Measurements from ENCODE around the gene PCSK2.

PCSK2 gene

DNA sequence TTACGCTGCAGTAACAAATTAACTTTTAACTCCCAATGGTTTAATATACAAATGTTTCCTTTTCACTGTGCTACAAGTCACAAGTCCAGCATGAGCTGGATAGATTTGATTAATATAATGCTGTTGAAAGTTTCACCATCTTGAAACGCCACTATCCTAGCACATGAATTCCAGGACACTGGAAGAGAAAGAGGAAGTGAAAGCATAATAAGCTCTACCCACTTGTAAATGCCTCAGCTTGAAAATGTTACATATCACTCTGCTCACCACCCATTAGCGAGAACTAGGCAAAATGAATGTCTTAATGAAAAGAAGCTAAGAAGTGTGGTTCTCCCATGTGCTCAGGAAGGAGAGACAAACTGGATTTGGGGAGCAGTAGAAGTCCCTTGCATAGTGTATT, 46.9 kb downstream of the PCSK2 start:
- DNase-seq, result no peak

DNA sequence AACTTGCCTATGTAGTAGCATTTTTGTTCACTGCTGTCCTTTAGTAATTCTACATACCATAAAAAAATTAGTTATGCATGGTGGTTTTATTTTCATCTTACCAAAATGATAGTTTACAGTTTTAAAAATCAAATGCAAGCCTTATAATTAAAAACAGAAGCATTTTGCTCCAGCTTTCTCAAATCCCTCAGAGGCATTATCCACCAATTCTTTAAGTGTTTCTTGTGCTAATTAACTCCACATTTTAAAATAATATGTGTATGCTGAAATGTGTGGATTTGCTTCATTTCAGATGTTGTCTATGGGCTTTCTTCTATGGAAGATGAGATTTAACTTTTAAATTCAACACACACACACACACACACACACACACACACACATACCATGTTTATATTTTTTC, 49.3 kb downstream of the PCSK2 start:
- DNase-seq, result no peak

DNA sequence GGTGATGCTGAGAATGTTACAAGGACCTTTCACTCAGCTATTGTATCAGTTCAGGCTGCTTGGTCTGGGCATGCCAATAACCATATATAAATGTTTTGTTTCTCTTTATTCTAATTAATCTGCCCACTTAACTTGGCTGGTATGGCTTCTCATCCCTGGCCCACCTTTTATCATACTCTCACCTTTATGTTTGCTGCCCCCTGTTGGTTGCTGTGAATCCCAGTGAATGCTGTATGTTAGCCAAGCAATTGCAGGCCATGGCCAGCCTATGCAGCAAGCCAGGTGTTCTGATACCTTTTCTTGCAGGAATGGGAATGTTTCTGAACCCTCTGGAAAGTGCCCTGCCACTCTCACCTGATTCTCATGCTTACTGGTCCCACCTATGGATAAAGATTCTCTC, 54.6 kb downstream of the PCSK2 start:
- DNase-seq, result no peak

DNA sequence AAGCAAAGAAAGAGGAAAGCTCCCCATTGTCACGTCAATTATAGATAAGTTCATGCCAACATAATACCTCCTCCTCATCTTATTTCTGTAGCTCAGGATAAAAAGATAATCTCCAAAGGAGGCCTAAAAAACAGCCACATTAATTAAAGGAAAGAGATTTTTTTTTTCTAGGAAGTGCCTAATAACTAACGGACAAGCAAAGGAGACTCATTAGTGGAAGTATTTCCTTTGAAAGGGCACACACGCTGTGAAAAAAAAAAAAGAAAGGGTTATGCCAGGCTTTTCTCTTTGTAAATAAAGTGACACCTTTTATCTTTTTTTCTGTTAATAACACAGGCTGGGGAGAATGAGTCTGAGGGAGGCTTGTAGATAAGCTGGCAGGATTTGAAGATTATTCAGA, 55.7 kb downstream of the PCSK2 start:
- DNase-seq, result no peak

DNA sequence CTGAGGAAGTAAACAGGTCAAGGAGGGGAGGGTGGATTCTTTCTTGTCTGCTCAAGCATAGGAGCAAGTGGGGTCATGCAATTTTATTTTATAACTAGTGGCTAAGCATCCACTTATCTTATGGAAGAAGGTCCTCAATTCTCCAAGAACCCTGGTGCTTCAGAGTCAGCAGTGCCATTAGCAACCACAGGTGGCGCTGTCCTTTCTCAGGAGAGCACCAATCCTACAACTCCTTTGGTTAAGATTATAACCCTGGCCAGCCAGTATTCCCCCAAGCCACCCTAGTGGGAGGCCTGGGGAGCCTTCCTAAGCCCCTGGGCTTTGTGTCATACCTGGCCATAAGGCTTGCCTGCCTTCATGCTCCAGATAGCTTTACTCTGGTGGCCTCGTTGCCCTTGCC, 60.7 kb downstream of the PCSK2 start:
- no peak for DNase-seq

DNA sequence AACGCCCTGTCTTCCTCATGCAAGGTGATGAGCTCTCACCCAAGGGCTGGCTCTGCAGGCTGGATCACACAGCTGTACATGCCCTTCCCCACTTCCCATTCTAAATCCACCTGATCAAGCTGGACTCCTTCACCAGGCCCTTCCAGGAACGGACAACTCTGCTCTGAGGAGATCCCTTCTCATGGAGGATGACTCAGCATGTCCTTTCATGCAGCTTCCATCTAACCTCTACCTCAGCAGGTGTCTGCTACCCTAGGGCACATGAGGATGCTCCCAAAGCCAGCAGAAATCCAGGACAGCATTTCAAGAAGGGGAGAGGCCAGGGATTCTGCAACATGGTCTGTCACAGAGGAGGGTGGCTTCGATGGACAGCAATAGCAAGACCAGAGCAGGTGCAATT, 61.2 kb downstream of the PCSK2 start:
- DNase-seq, result no peak

DNA sequence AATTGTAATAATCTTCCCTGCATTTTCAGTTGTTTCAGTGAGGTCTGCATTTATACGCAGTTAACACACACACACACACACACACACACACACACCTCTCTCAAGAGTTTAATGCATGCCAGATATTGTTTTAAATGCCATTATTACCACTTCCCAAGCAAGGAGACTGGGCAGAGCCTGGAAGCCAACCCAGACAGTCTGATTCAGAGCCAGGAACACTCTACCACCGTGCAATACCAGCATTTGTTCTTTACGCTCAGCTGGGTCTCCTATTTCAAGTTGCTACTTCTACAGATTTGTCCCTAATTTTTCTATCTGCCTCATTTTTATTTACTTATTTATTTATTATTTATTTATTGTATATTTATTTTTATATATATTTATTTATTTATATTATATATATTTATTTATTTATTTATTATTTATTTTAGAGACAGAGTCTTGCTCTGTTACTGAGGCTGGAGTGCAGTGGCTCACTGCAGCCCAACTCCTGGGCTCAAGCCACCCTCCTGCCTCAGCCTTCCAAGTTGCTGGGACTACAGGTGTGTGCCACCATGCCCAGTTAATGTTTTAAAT, 68.4 kb downstream of the PCSK2 start:
- DNase-seq, result no peak

DNA sequence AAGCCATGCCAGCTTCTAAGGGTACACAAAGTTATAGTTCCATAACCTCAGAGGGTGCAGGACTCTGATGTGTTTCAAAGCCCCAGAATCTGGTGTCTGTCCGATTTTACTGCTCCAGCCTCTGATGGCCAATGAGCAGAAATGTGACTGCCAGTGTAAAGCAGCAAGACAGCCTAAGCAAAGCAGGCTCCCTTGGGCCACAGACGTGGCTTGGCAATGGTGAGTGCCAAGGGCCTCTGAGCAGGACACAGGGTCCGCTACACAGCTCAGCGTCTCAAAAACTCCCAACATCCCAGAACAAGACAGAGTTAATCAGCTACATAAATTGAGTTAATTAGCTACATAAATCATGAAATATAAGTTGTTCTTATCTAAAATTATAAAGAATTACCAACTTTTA, 69.2 kb downstream of the PCSK2 start:
- DNase-seq, result no peak

DNA sequence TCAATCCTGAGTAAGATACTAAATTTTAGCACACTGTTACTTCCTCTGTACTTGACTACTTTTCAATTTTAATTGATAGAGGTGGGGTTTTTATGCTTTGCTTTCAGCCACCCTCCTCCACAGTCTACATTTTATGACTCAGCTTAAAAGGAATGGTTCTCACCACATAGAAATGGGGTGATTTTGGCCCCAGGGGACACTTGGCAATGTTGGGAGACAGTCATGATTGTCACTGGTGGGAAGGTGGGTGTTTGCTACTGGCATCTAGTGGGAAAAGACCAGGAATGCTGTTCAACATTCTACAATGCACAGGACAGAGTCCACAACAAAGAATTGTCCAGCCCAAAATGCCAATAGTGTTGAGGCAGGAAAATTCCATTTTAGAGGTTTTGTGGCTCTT, 71.3 kb downstream of the PCSK2 start:
- DNase-seq, result no peak

DNA sequence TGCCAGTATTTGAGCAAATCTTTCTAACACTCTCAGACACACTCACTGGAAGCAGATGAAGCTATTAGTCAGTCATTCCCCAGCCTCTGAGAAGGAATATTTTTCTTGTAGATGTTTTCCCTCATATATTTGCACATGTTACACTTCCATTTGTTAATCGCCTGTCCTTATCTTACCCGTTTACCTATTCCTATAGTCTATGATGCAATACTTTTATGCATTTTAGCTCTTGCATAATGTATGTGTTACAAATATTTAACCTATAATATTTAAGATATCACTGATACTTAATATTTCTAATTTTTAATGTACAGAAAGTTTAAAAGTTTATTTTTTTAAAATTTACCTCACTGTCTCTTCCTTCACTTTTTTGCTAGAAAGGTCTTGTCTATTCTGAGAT, 71.9 kb downstream of the PCSK2 start:
- no peak for DNase-seq

DNA sequence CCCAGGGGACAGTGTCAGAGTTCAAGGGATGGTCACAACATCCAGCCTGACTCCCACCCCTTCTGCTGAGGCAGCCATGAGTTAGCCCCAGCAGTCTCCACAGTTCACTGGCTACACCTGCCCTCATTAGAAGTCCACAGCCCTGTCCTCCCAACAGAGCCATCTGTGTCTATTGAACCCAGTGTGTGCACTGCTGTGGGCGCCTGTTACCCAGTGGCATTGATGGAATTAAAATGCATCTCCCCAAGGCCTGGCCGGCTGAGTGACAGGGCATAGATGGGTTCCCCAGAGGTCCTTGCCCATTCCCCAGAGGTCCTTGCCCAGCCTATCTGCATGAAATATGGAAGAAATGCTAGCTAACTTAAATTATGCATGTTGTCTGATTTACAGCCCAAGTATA, 73.3 kb downstream of the PCSK2 start:
- DNase-seq, result no peak

DNA sequence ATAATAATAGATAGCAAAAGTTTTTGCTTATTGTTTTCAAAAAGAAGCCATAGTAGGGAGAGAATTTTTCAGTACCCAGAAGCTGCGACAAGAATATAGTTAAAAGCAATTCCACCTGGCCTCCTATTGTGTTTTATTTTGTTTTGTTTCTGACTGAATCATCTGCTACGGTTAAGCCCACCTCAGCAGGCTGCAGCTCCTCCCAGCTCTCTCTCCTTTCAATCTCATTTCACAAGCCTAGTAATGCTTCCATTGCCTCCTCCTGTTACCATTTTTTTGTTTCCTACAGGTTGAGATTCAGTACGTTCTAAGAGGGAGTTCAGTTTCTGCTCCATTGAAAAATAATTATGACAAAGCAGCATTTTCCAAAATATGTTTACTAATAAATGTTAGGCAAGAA, 77.9 kb downstream of the PCSK2 start:
- DNase-seq, result no peak

DNA sequence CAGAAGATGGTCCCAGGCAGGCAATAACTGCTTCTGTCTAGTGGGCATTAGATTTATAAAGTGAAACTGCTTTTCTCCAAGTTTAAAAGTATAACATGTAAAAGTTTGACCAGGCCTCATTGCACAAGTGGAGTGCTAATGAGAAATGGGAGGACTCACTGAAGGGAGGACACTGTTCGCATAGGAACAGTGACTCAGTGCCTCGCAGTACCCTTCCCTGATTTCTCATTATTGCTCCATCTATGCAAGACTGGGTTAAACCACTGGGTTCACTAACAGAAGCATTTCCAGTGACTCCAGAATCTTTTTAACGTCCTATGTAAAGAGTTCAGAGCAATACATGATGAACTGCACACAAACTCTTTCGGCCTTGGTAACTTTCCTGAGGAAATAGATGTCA, 79.6 kb downstream of the PCSK2 start:
- no peak for DNase-seq

DNA sequence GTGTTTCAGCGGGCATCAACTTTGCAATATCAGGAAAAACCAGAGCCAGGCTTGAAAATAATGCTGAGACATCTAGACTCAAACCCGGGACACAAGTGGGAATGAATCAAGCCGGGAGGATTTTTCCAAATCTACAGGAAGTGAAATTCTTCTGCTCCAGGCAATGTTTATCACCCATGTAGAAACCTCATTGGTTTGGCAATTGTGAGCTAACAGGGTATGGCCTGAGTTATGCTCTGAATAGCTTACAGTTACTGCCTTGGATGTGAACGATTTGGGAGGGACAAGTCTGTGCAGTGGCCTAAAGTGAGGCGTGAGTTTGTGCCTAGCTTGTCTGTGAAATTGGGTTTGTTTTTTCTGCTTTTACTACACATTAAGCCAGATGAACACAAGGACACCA, 87.4 kb downstream of the PCSK2 start:
- no peak for DNase-seq

DNA sequence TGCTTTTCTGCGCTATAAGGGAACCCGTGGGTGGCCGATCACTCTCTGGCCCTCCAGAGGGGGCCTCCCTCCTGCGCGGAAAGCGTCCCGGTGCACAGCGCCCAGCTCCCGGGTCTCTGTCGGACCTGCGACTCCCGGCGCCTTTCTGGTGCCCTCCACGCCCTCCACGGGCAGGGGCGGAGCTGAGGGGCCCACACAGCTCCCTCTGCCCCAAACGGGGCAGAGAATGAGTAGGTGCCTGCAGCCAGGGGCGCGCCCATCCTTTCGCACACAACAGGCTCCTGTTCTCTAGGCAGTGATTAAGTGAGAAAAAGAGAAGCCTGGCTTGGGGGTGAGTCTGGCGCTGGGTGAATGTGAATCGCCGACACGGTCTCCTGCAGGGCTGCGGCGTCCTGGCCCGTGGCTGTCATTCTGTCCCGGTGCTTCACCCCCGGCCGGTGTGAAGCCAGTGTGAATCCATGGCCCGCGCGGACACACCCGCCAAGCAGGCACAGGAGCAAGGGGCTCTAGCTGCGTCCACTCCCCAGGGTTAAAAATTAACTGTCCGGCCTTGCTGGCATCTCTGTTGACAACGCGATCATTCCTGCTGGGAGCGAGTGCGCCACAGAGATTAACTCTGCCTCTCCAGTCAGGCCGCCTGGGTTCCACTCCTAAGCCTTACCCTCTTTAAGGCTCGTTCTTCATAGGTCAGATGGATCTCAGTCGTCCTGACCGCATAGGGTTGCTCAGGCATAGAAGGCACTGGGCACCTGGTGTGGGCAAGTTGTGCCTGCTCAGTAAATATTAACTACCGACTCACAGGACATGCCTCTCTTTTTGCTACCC, 88.8 kb downstream of the PCSK2 start:
- no peak for DNase-seq

DNA sequence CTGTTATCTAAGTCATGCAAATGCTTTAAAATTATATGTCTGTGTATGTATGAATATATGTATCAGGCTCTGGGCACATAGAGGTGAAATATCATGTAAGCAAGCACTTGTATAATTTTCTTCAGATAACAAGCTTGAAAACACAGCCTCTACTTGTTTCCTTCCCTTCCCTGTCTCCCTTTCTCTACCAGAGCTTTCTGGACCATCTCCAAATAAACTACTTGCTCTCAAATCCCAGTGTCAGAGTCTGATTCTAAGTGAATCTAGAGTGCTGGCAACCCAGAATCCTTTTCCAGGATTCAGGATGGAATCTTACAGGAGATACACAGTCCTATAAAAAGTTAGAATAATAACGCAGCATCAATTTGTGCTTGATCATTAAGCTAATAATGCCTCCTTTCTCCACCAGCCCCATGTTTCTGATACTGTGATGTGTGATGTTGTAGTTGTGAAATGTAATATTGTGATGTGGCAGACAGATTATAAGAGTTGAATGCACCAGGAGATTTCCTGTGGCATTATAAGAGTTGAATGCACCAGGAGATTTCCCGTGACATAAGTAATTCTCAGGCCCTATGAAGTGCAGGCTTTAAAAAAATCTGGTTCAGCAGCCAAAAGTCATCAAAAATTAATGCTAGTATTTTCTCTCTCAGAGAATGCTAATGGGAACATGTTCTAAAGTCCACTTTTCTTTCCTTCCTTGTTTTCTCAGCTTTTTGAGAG, 89.6 kb downstream of the PCSK2 start:
- DNase-seq, result no peak

DNA sequence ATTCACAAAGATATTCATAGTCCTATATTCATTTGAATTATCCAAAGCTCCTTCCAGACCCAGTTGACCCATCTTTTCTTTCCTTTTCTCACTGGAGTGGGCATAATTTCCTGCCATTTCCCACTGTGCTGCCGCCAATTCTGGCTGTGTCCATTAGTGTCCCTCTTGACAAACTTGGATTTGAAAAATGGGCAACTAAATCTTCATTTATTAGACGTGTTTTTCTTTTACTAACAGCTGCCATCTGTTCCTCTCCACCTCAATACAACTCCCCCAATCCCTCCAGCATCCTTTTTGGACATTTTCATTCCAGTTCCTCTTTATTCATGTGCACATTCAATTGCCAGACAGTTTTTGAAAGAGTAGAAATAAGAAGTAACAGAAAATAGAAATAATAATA, 90.5 kb downstream of the PCSK2 start:
- no peak for DNase-seq

DNA sequence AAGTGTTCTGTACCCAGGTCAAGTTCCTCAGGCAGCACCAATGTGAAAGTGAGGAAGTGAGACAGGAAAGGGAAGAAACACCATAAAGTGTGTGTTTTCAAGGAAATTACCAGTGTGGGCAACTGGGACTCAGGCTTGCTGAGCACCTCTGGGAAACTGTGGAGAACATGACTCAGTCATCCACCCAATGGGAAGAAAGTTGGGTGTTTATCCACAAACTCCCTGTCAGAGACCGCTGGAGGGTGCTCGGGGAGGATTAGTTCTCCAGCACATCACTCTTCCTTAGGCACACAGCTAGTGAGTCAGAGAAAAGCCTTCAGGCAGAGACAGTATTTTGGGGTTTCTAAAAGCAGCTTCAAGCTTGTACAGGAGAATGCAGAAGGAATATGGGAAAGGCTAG, 93.6 kb downstream of the PCSK2 start:
- DNase-seq, result no peak

DNA sequence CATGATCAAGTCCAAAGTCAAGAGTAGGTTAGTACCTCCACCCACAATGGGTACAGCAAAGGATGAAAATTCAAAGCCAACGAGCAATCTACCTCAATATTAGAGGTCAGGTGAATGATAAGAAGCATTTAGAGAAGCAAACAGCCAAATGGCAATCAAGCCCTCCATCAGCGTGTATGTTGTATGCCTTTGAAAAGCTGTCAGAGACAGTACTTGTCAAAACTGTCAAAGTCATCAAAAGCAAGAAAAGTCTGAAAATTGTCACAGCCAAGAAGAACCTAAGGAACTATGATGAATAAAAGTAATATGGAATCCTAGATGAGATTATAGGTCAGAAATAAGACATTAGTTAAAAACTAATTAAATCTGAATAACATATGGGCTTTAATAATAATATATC, 99.3 kb downstream of the PCSK2 start:
- no peak for DNase-seq

DNA sequence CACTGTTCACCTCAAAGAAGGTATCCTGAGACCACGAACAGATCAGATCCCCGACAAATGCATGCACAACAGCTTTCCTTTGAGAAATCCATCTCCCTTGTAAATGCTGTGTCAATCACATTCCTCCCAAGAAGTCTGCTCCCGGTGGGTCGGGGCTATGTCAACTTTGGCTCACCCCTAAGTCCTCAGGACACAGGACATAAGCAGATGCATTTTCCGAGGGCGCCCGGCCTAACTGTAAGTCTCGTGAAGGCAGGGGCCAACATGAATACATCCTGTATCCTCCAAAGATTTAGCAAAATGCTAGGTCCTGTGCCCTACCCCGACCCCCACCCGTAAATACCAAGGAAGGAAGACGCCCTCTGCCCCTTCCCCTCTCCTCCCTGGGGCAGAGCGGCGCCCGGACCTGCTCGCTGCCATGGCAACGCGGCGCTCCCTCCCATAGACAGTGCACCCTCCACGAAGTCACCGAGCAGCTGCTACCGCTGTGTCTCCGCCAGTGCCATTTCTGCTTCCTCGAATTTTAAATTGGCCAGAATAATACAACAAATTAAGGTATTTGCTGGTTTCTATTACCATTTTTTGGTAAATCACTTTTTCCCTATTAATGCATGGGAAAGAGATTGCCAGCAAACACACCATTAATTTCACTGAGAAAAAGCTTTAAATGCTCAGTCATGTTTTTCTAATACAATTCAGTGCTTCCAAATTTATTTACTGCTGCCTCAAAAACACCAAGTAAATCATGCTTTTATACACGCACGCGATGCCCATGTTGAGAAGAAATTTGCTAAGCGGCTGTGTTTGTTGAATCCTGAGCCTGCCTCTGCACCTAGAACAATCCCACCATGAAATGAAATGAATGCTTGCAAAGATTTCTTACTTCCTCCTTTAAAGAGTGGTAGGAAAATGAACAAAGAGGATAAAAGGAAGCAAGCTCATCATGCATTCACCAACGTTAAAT, 100.6 kb downstream of the PCSK2 start:
- DNase-seq, result no peak

DNA sequence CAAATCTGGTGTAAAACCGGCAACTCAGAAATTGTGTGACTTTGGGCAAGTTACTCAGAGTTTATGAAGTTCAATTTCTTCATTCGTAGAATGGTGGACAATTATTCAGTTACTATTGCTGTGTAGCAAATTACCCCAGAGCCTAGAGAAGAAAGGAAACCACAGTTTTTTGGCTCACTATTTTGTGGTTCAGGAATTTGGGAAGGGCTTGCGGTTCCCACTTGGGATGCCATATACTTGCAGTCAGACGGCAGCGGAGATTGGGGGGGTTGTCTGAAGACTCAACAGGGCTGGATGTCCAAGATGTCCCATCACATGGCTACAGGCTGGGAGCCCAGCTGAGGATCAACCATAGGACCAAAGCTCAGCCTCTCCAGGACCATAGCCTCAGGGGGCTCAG, 108.1 kb downstream of the PCSK2 start:
- DNase-seq, result no peak

DNA sequence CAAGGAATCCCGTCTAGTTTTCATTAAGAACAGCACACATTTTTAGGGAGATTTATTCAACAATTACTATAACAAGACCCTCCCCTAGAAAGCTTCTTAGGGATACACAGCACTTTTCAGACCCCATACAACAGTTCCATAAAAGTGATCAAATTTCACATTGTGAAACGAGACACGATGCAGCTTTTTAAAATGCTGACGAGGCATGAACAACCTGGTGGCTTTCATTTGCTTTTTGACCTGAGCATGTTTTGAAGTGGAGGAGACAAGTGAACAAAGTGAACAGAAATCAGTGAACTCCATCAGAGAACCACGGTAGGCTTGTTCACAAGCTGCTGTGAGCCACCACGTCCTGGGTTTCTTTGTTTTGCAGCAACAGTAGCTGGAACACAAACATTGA, 112.2 kb downstream of the PCSK2 start:
- no peak for DNase-seq

DNA sequence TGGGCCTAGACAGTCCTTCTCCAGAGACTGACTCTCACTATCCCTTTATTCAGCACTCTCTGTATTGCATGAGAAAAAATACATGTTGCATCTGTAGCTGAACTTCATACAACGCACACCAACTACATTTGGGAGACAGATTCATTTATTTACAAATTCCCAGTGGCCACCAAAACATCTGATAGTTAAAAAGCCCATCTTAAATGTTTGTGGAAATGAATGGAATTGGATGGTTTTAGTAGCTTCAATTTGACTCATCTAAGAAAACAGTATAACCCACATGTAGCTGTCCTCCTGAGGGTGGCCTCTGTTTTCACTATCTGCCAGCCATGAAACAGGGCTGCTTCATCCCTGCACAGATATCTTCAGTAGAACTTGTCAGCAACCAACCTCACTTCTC, 116.3 kb downstream of the PCSK2 start:
- DNase-seq, result no peak

Data from inflammatory macrophage (primary cell).